Measurements from ENCODE around the gene PICALM.

DNA sequence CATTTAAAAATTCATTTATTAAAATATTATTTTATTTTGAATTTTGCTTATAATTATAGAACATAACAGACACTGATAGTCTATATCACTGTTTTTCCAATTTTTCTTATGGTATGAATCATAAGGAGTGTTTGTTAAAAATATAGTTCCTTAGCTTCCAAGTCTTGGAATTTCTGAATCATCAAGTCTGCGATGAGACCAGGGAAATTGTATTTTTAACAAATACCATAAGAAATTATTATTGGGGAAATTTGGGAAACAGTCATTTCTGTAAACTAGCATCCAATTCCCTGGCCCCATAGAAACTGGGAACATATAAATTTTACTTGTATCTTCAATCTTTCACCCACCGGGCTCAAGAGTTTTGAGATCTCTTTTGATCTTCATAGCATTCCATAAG is 38.0 kb upstream of the PICALM start:
- no peak for TF ChIP-seq EP300 (IDR thresholded peaks at IDR 0.05)
- no peak for TF ChIP-seq POLR2A (IDR thresholded peaks at IDR 0.05; ENCODE audit: low read length)
- TF ChIP-seq, protein P1, sequence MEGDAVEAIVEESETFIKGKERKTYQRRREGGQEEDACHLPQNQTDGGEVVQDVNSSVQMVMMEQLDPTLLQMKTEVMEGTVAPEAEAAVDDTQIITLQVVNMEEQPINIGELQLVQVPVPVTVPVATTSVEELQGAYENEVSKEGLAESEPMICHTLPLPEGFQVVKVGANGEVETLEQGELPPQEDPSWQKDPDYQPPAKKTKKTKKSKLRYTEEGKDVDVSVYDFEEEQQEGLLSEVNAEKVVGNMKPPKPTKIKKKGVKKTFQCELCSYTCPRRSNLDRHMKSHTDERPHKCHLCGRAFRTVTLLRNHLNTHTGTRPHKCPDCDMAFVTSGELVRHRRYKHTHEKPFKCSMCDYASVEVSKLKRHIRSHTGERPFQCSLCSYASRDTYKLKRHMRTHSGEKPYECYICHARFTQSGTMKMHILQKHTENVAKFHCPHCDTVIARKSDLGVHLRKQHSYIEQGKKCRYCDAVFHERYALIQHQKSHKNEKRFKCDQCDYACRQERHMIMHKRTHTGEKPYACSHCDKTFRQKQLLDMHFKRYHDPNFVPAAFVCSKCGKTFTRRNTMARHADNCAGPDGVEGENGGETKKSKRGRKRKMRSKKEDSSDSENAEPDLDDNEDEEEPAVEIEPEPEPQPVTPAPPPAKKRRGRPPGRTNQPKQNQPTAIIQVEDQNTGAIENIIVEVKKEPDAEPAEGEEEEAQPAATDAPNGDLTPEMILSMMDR (IDR thresholded peaks at IDR 0.05), result no peak
- TF ChIP-seq FOXS1 (CRISPR knock-in tag; IDR thresholded peaks at IDR 0.05), result no peak
- TF ChIP-seq RAD21 (conservative IDR thresholded peaks at IDR 0.05 in 1 of 2, IDR thresholded peaks at IDR 0.05 in 1 of 2), result no peak

Measured in A549 (cell line).